Parathyroid adenoma (tissue), 2 donors: ENCODE measurements around the gene TBL2.
"Not testable (repeated sequence)": the region's sequence is repeated elsewhere in the genome, so short reads cannot be mapped to it uniquely, and the experiment has no call there.

Experiments used
- H2AFZ ChIP-seq: fragments of 300-600 bp; sonication (generic); one replicate; pipeline ENCODE4 v1.7.0; 2017; ENCODE audit warnings: antibody characterized with exemption, mild to moderate bottlenecking
- H3K27ac ChIP-seq: fragments of 300-600 bp; sonication (generic); one replicate; pipeline ENCODE4 v1.7.0; 2017
- H3K27me3 ChIP-seq: fragments of 300-600 bp; sonication (generic); one replicate; pipeline ENCODE4 v1.7.0; 2017; ENCODE audit warnings: low read length; ENCODE audit not compliant: control insufficient read depth, insufficient read depth
- H3K36me3 ChIP-seq: fragments of 300-600 bp; sonication (generic); one replicate; pipeline ENCODE4 v1.7.0; 2017; ENCODE audit warnings: low read length; ENCODE audit not compliant: control insufficient read depth, insufficient read depth
- H3K4me1 ChIP-seq: fragments of 300-600 bp; sonication (generic); one replicate; pipeline ENCODE4 v1.7.0; 2017; ENCODE audit warnings: control low read depth
- H3K4me2 ChIP-seq: fragments of 300-600 bp; sonication (generic); one replicate; pipeline ENCODE4 v1.7.0; 2017; ENCODE audit warnings: low read length
- H3K4me3 ChIP-seq: fragments of 300-600 bp; sonication (generic); one replicate; pipeline ENCODE4 v1.7.0; 2017; ENCODE audit warnings: low read depth, low read length
- H3K79me2 ChIP-seq: fragments of 300-600 bp; sonication (generic); one replicate; pipeline ENCODE4 v1.7.0; 2017; ENCODE audit warnings: control low read depth
- H3K9ac ChIP-seq: fragments of 300-600 bp; sonication (generic); one replicate; pipeline ENCODE4 v1.7.0; 2017; ENCODE audit warnings: mild to moderate bottlenecking
- H3K9me3 ChIP-seq: fragments of 300-600 bp; sonication (generic); one replicate; pipeline ENCODE4 v1.7.0; 2017; ENCODE audit warnings: low read length; ENCODE audit not compliant: control insufficient read depth
- CTCF ChIP-seq: fragments of 300-600 bp; sonication (generic); IDR thresholded peaks from one replicate; pipeline ENCODE4 v1.7.0; 2017; ENCODE audit warnings: antibody characterized with exemption, mild to moderate bottlenecking
- donor health status: primary hyperparathyroidism.

The TBL2 gene

GRCh38 chr7:73533742-73534141 lies 44.6 kb downstream of the TBL2 start:
- Histone ChIP-seq H3K4me2 (no peak overlapping the region), H2AFZ (no peak overlapping the region), H3K9ac (no peak overlapping the region), H3K27me3 (no peaks in the 10 kb centered on the region), H3K4me3 (no peak overlapping the region), H3K9me3 (no peaks in the 10 kb centered on the region), H3K36me3 (no peaks in the 10 kb centered on the region), H3K27ac (no peak overlapping the region), H3K4me1 (no peaks in the 10 kb centered on the region), H3K79me2 (no peaks in the 10 kb centered on the region)
- TF ChIP-seq CTCF = no peak

GRCh38 chr7:73532224-73532623 lies 46.2 kb downstream of the TBL2 start:
- no peak for TF ChIP-seq CTCF
- Histone ChIP-seq H3K4me2 (no peak overlapping the region), H3K27me3 (no peaks in the 10 kb centered on the region), H3K27ac (no peak overlapping the region), H3K79me2 (no peaks in the 10 kb centered on the region), H3K4me1 (no peaks in the 10 kb centered on the region), H3K36me3 (no peaks in the 10 kb centered on the region), H2AFZ (no peak overlapping the region), H3K4me3 (no peak overlapping the region), H3K9me3 (no peaks in the 10 kb centered on the region), H3K9ac (no peak overlapping the region)

GRCh38 chr7:73530800-73531199 lies 47.6 kb downstream of the TBL2 start:
- Histone ChIP-seq H3K27me3 (no peaks in the 10 kb centered on the region), H3K4me3 (no peak overlapping the region), H2AFZ (no peak overlapping the region), H3K36me3 (no peaks in the 10 kb centered on the region), H3K79me2 (no peaks in the 10 kb centered on the region), H3K9me3 (no peaks in the 10 kb centered on the region), H3K9ac (no peak overlapping the region), H3K4me1 (no peaks in the 10 kb centered on the region), H3K27ac (no peak overlapping the region), H3K4me2 (no peak overlapping the region)
- no peak for TF ChIP-seq CTCF

- H2AFZ ChIP-seq = no peak overlapping the region
- peaks cover 2% of the 10 kb centered on the region for H3K4me1 ChIP-seq
- no peak overlapping the region for H3K9ac ChIP-seq
- no peaks in the 10 kb centered on the region for H3K27me3 ChIP-seq
- no peak overlapping the region for H3K4me2 ChIP-seq
- H3K27ac ChIP-seq = no peak overlapping the region
- H3K79me2 ChIP-seq = no peaks in the 10 kb centered on the region
- no peaks in the 10 kb centered on the region for H3K9me3 ChIP-seq
- no peak overlapping the region for H3K4me3 ChIP-seq
- no peaks in the 10 kb centered on the region for H3K36me3 ChIP-seq
- no peak for TF ChIP-seq CTCF
Measured at GRCh38 chr7:73526896-73527821, 51.2 kb downstream of the TBL2 start.

GRCh38 chr7:73526158-73526494 lies 52.3 kb downstream of the TBL2 start:
- H2AFZ ChIP-seq, H3K4me2 ChIP-seq, H3K9me3 ChIP-seq, H3K79me2 ChIP-seq, H3K9ac ChIP-seq, H3K27me3 ChIP-seq, H3K27ac ChIP-seq, H3K36me3 ChIP-seq, H3K4me1 ChIP-seq, H3K4me3 ChIP-seq: not testable (repeated sequence)
